GM12801 (cell line): Measurements from ENCODE around the gene SRA1.

Source experiments
- TF ChIP-seq, protein P1 (sequence below): IDR thresholded peaks from one replicate; pipeline ENCODE4 v1.5.1; 2011; ENCODE audit warnings: control low read depth; ENCODE audit not compliant: insufficient read length; ENCODE audit errors: extremely low read depth

Gene SRA1

DNA sequence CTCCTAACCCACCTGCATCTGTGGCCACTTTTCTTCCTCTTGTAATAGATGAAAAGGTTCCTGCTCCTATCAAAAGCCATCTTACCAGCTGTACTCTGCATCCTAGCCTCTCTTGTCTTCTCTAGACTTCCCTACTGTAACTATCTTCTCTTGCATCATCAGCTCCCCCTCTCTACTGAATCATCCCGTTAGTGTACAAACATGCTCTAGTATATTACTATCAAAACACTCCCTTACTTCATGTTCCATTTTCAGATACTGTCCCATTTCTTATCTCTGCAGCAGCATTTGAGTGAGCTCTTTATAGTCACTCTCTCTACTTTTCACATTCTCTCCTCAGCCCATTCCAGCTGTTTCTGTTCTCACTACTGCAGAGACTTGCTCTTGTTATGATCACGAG, 2.8 kb downstream of the SRA1 start:
- TF ChIP-seq, protein P1, sequence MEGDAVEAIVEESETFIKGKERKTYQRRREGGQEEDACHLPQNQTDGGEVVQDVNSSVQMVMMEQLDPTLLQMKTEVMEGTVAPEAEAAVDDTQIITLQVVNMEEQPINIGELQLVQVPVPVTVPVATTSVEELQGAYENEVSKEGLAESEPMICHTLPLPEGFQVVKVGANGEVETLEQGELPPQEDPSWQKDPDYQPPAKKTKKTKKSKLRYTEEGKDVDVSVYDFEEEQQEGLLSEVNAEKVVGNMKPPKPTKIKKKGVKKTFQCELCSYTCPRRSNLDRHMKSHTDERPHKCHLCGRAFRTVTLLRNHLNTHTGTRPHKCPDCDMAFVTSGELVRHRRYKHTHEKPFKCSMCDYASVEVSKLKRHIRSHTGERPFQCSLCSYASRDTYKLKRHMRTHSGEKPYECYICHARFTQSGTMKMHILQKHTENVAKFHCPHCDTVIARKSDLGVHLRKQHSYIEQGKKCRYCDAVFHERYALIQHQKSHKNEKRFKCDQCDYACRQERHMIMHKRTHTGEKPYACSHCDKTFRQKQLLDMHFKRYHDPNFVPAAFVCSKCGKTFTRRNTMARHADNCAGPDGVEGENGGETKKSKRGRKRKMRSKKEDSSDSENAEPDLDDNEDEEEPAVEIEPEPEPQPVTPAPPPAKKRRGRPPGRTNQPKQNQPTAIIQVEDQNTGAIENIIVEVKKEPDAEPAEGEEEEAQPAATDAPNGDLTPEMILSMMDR = no peak

DNA sequence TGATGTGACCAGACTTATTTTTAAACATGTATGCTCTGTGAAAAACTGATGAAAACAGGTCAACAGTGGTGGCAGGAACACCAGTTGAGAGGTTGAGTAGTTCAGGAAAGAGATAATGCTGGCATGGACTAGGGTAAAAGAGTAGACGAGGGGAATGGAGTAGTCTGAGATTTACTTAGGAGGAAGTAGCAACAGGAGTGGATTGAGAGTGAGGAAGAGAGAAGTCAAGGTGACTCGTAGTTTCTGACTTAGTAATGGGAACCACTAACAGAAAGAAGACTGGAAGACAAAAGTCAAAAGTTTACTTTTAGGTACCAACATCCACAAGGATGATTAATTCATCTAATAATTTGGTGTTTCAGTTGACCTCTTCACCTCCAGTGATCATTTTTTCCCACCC, 3.6 kb downstream of the SRA1 start:
- TF ChIP-seq, protein P1 = no peak

DNA sequence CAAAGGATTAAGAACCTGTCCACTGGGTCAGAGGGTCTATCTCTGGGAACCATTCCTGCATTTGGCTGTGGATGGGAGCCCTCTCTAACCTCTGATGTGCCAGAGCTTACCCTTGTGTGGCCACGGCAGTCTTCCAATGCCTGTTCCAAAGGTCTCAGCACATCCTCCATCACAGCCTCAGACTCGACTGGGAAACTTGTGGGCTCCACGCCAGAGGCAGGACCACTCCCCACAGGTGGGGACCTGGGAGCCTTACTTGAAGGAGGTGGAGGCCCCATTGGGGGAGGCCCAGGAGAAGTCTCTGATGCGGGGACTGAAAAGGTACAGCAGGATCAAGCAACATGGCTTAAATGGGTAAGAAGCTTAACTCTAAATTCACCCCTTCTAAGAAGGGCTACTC, 5.4 kb downstream of the SRA1 start:
- TF ChIP-seq, protein P1 = no peak

DNA sequence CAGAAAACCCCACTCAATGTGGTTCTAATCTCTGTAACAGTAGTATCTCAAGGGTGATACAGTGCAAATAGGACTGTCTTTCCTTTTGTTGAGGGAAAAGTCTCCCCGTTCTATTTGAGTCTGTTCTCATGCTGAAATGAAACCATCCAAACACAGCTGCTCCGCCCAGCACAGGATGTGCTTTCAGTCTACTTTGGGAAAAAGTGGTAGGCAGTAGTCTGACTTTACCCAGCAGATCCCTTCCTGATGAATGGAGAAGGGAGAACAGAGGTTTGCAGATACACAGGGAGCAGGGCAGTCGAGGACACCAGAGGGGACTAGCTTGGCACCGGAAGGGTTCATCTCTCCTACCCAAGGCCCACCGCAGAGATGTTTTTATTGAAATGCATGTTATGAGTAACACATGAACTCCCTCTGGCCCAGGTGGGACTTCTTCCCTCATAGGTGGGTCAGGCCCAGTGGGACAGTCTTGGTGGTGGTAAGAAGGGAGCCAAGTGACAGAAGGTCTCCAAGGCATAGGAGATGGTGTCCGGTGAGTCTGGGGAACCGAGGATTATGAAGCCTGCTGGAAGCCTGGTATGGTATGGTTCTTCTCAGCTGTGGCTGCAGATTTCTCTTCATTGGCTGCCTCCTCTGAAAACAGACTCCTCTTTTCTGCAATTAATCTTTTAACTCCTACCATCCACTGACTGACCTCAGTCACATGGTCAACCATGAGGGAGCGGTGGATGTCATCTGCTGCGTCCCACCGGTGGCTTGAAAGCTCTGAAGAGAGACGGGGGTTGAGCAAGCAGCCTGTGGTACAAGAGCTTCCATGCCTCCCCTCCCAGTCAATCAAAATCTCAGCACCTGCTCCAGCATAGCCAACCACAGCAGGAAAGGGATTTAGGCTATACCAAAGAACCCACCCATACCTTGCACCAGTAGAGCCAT, 6.9 kb downstream of the SRA1 start:
- TF ChIP-seq, protein P1 = no peak

DNA sequence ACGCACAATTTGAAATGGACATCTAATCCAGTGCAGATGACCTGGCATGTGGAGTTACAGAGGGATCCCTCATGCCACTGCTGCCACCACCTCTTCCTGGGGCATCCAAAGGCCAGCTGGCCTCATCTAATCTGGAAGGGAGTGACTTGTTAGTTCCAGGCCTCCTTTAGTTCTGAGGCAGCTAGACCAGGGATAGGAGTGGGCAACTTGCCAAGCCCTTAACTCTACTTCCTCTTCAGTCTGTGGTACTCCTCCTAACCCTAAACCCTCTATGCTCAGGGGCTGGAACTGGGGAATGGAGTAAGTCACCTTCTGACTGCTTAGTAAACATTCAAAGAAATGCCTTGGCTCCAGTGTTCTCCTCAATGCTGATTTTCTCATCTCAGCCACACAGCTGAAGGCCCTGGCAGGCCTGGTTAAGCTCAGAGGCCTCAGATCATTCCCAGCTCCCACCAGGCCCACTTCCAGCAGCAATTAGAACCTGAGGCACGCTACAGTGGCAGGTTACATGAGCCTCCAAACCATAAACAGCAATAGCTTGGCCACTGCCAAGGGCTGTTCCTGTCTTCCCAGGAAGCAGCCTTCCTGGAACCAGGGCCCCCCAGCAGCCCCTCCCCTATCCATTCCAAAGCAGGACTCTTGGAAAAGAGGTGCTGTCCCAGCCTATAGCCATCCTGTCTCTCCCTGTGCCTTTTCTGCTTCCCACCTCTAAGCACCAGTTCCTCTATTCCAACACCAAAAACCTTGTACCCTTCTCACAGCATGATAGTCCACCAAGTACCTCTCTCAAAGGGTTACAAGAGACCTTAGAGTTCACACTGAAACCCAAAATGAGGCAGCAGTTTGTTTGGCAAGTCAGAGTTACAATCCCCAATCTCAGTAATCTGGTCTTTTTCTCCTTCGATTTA, 7.8 kb downstream of the SRA1 start:
- TF ChIP-seq, protein P1 = no peak

DNA sequence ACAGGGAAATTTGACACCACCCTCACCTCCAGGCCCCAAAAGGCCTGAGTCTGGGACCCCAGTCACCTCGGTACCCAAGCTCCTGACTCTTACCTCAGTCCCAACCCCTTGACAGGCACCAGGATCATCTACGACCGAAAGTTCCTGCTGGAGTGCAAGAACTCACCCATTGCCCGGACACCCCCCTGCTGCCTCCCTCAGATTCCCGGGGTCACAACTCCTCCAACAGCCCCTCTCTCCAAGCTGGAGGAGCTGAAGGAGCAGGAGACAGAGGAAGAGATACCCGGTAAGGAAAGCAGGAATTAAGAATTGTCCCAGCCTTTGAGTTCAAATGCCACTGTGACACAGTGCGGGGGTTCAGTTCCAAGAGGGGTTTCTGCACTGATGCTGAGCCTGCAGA, 8.5 kb downstream of the SRA1 start:
- TF ChIP-seq, protein P1 = no peak

DNA sequence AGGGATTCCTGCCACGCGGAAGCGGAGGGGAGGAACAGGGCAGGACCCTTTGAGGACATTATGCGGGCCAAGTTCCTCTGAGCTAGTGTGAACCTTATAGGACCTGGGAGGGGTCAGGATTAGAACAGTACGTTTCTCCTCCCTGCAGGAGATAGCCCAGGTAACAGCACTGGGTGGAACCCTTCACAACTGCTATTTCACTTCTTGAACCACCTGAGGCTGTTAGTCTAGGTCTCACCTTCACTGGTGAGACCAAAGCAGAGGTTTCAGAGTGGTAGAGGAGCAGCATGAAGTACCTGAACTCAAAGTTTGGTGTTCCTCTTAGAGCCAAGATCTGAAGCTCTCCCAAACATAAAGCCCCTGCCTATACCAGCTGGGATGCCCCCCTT, 9.0 kb downstream of the SRA1 start:
- TF ChIP-seq, protein P1 = no peak
